ENCODE results near the gene PYCR2. TPM values are rescaled to one million over a fixed set of nuclear protein-coding genes. Genes with fewer than 3 reads are reported as not detected.

PYCR2 gene
- total and polyA plus RNA-seq, 2 experiments from 2014 or later = 45.1 to 75.9 TPM

DNA sequence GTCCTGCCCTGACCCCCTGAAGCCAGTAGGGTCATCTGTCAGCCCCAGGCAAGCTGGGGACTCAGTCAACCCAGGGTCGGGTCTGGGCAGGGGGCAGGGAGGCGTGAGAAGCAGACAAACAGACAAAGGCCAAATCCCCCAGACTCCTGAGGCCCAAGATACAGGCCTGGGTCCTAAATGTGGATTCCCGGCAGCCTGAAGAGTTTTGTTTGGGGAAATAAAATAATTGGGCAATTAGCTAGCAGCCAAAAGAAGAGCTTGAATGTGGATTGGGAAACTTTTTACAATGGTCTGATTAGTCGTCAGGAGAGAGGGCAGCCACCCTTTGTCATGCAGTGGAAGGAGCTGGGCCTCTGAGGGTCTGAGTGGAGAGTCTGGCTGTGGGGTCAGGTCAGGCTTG, 21.5 kb upstream of the PYCR2 start:
- Histone ChIP-seq H3K27ac (no peak overlapping the region), H3K9me3 (ENCODE audit: low read depth) (no peaks in the 10 kb centered on the region), H3K27me3 (no peaks in the 10 kb centered on the region), H3K4me1 (ENCODE audit: low read depth) (peaks cover 17% of the 10 kb centered on the region), H3K36me3 (no peaks in the 10 kb centered on the region), H3K4me3 (no peak overlapping the region)
- DNase-seq (ENCODE audit: low read depth in 1 of 2, low spot score in 1 of 2) = peak in 1 of 2 donors; percentile 13
- TF ChIP-seq CTCF (IDR thresholded peaks at IDR 0.05; ENCODE audit: low read depth, low read length) = no peak

DNA sequence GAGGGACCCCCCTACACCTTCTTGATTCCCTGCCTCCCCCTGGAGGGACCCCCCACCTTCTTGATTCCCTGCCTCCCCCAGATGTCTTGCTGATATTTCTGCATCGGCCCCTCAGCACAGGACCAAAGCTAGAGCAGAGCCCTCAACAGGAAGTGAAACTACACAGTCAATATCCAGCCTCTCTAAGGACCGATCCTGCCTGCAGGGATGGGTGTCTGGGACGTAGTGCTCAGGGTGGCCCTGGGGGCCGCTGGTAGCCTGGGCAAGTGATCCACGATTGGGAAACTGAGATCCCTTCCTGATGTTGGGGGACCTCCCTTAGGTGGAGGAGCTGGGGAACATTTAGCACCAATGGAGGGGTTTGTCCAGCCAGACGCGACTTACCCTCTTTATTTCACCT, 20.9 kb upstream of the PYCR2 start:
- TF ChIP-seq CTCF (IDR thresholded peaks at IDR 0.05; ENCODE audit: low read depth, low read length) = no peak
- H3K4me3 ChIP-seq = no peak overlapping the region
- no peak for DNase-seq (ENCODE audit: low read depth in 1 of 2, low spot score in 1 of 2)
- no peak overlapping the region for H3K27ac ChIP-seq
- no peaks in the 10 kb centered on the region for H3K9me3 ChIP-seq (ENCODE audit: low read depth)
- no peaks in the 10 kb centered on the region for H3K27me3 ChIP-seq
- H3K4me1 ChIP-seq (ENCODE audit: low read depth) = peaks cover 19% of the 10 kb centered on the region
- no peaks in the 10 kb centered on the region for H3K36me3 ChIP-seq

DNA sequence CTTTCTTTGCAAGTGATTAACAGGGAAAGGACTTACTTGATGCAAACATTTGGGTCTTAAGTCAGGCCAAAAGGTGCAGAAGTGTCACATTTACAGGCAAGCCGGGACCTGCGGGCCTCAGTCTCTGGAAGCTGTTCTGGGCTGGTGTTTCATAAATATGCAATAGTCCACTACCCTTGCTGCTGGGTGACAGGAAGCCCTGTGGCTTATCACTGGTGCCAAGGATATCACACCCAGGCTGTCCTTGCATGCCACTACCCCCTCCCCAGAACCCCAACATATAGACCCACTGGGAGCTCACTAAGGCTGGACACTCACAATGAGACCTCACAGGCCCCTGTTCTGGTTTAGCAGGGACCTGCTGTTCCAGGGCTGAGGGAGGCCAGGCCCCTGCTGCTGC, 20.3 kb upstream of the PYCR2 start:
- Histone ChIP-seq H3K27ac (no peak overlapping the region), H3K4me1 (ENCODE audit: low read depth) (peaks cover 19% of the 10 kb centered on the region), H3K36me3 (no peaks in the 10 kb centered on the region), H3K4me3 (no peak overlapping the region), H3K9me3 (ENCODE audit: low read depth) (no peaks in the 10 kb centered on the region), H3K27me3 (no peaks in the 10 kb centered on the region)
- no peak for TF ChIP-seq CTCF (IDR thresholded peaks at IDR 0.05; ENCODE audit: low read depth, low read length)
- no peak for DNase-seq (ENCODE audit: low read depth in 1 of 2, low spot score in 1 of 2)

GRCh38 chr1:225943582-225943981, 19.5 kb upstream of the PYCR2 start:
- no peak overlapping the region for H3K4me3 ChIP-seq
- TF ChIP-seq CTCF (IDR thresholded peaks at IDR 0.05; ENCODE audit: low read depth, low read length) = no peak
- DNase-seq (ENCODE audit: low read depth in 1 of 2, low spot score in 1 of 2) = peak in 1 of 2 donors; percentile 8
- no peaks in the 10 kb centered on the region for H3K36me3 ChIP-seq
- H3K27me3 ChIP-seq = no peaks in the 10 kb centered on the region
- H3K27ac ChIP-seq = no peak overlapping the region
- H3K4me1 ChIP-seq (ENCODE audit: low read depth) = peaks cover 16% of the 10 kb centered on the region
- no peaks in the 10 kb centered on the region for H3K9me3 ChIP-seq (ENCODE audit: low read depth)

- no peaks in the 10 kb centered on the region for H3K36me3 ChIP-seq
- no peak for DNase-seq (ENCODE audit: low read depth in 1 of 2, low spot score in 1 of 2)
- H3K4me3 ChIP-seq = no peak overlapping the region
- H3K27ac ChIP-seq = no peak overlapping the region
- H3K27me3 ChIP-seq = no peaks in the 10 kb centered on the region
- no peak for TF ChIP-seq CTCF (IDR thresholded peaks at IDR 0.05; ENCODE audit: low read depth, low read length)
- no peaks in the 10 kb centered on the region for H3K9me3 ChIP-seq (ENCODE audit: low read depth)
- peaks cover 16% of the 10 kb centered on the region for H3K4me1 ChIP-seq (ENCODE audit: low read depth)
Measured at GRCh38 chr1:225942574-225942973, 18.5 kb upstream of the PYCR2 start.

DNA sequence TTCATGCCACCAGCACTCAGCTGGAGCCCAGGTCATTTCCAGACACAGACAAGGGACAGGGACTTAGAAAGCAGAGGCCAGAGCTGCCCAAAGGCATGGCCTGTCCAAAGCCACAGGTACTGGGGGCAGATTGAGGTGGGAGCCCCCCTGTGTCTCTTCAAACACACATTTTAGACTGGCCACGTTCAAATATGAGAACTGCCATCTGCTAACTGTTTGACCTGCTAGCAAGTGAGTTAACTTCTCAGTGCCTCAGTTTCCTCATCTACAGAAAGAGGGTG, 17.8 kb upstream of the PYCR2 start:
- Histone ChIP-seq H3K4me3 (no peak overlapping the region), H3K9me3 (ENCODE audit: low read depth) (no peaks in the 10 kb centered on the region), H3K36me3 (no peaks in the 10 kb centered on the region), H3K27ac (peak overlapping the region; percentile 72), H3K27me3 (no peaks in the 10 kb centered on the region), H3K4me1 (ENCODE audit: low read depth) (peaks cover 16% of the 10 kb centered on the region)
- DNase-seq (ENCODE audit: low read depth in 1 of 2, low spot score in 1 of 2) = no peak
- TF ChIP-seq CTCF (IDR thresholded peaks at IDR 0.05; ENCODE audit: low read depth, low read length) = no peak
